Urothelium cell line (cell line): Measurements from ENCODE around the gene RYK.

Experiments
- DNase-seq: peaks from one replicate; pipeline ENCODE4 v3.0.0; 2011; ENCODE audit warnings: low spot score, mixed read lengths
- FAIRE-seq: peaks from 2 replicates; lab custom pipeline; 2011; peaks lifted over from hg19 to GRCh38; lab: Jason Lieb, UNC

The RYK gene

GRCh38 chr3:134258761-134259347 lies 8.2 kb upstream of the RYK start:
- DNase-seq: no peak
- no peak for FAIRE-seq

GRCh38 chr3:134255404-134255803 lies 4.7 kb upstream of the RYK start:
- no peak for DNase-seq
- FAIRE-seq: no peak

- no peak for DNase-seq
- no peak for FAIRE-seq
These were observed 3.0 kb upstream of the RYK start for GRCh38 chr3:134253475-134254226.

- FAIRE-seq: no peak
These were observed 2.1 kb upstream of the RYK start for GRCh38 chr3:134252766-134253165.

GRCh38 chr3:134251731-134252391 lies 1.2 kb upstream of the RYK start:
- FAIRE-seq (no peak), DNase-seq (no peak)

More at GRCh38 chr3:134252766-134253165, 2.1 kb upstream of the RYK start:
- DNase-seq: no peak

GRCh38 chr3:134249935-134250716 lies 533 bp downstream of the RYK start:
- DNase-seq (peak; percentile 72), FAIRE-seq (no peak)

- DNase-seq: no peak
- FAIRE-seq: no peak
These were observed 1.3 kb downstream of the RYK start for GRCh38 chr3:134249296-134249841.

GRCh38 chr3:134244921-134245320 lies 5.7 kb downstream of the RYK start:
- no peak for FAIRE-seq

GRCh38 chr3:134242649-134243617 lies 7.7 kb downstream of the RYK start:
- FAIRE-seq (no peak), DNase-seq (peak; percentile 40)

More at GRCh38 chr3:134244921-134245320, 5.7 kb downstream of the RYK start:
- DNase-seq: no peak

GRCh38 chr3:134239538-134239937 lies 11.1 kb downstream of the RYK start:
- no peak for FAIRE-seq
- no peak for DNase-seq

GRCh38 chr3:134237454-134238145 lies 13.1 kb downstream of the RYK start:
- FAIRE-seq (no peak), DNase-seq (no peak)

- FAIRE-seq (no peak), DNase-seq (no peak)
These were observed 14.0 kb downstream of the RYK start for GRCh38 chr3:134236505-134237170.

- FAIRE-seq (no peak), DNase-seq (no peak)
These were observed 15.0 kb downstream of the RYK start for GRCh38 chr3:134235577-134236076.

- FAIRE-seq (no peak), DNase-seq (no peak)
These were observed 17.7 kb downstream of the RYK start for GRCh38 chr3:134232951-134233350.

- no peak for DNase-seq
- FAIRE-seq: no peak
These were observed 18.5 kb downstream of the RYK start for GRCh38 chr3:134232151-134232550.

GRCh38 chr3:134231131-134231530 lies 19.5 kb downstream of the RYK start:
- DNase-seq (no peak), FAIRE-seq (no peak)

GRCh38 chr3:134229038-134229437 lies 21.6 kb downstream of the RYK start:
- DNase-seq: no peak
- FAIRE-seq: no peak

GRCh38 chr3:134228479-134228878 lies 22.2 kb downstream of the RYK start:
- FAIRE-seq (no peak), DNase-seq (no peak)
